ENCODE results near the gene BPHL.

DNA sequence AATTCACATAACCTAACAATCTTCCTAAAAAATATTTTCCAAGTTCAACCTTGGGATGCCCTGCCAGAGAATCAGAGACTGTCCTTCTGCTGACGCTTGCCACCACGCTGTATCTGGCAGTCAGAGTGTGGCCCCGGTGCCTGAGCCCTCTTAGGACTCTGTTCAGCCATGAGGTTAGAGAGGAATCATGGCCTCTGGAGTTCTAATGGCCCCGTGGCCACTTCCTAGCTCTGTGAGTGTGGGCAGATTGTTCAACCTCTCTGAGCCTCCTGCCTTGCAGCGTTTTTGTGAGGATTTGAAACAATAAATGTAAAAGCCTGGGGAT, 2.2 kb downstream of the BPHL start:
- TF ChIP-seq, protein P1, sequence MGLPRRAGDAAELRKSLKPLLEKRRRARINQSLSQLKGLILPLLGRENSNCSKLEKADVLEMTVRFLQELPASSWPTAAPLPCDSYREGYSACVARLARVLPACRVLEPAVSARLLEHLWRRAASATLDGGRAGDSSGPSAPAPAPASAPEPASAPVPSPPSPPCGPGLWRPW (IDR thresholded peaks at IDR 0.05): no peak
- TF ChIP-seq, protein P2, sequence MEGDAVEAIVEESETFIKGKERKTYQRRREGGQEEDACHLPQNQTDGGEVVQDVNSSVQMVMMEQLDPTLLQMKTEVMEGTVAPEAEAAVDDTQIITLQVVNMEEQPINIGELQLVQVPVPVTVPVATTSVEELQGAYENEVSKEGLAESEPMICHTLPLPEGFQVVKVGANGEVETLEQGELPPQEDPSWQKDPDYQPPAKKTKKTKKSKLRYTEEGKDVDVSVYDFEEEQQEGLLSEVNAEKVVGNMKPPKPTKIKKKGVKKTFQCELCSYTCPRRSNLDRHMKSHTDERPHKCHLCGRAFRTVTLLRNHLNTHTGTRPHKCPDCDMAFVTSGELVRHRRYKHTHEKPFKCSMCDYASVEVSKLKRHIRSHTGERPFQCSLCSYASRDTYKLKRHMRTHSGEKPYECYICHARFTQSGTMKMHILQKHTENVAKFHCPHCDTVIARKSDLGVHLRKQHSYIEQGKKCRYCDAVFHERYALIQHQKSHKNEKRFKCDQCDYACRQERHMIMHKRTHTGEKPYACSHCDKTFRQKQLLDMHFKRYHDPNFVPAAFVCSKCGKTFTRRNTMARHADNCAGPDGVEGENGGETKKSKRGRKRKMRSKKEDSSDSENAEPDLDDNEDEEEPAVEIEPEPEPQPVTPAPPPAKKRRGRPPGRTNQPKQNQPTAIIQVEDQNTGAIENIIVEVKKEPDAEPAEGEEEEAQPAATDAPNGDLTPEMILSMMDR (IDR thresholded peaks at IDR 0.05): no peak
- TF ChIP-seq MAZ (IDR thresholded peaks at IDR 0.05; ENCODE audit: borderline replicate concordance, low read depth, low read length): no peak
- no peak for TF ChIP-seq TP53 (CRISPR knock-in tag; IDR thresholded peaks at IDR 0.05)
- TF ChIP-seq RFX5 (IDR thresholded peaks at IDR 0.05): no peak
- TF ChIP-seq POLR2A (IDR thresholded peaks at IDR 0.05; ENCODE audit: low read length): no peak
- TF ChIP-seq RCOR1 (IDR thresholded peaks at IDR 0.05; ENCODE audit: low read depth, low read length): no peak
- TF ChIP-seq MYC (IDR thresholded peaks at IDR 0.05; ENCODE audit: borderline replicate concordance, low read length): no peak
- no peak for TF ChIP-seq JUNB (IDR thresholded peaks at IDR 0.05)
- no peak for TF ChIP-seq JUN (IDR thresholded peaks at IDR 0.05)
- no peak for TF ChIP-seq MAFK (IDR thresholded peaks at IDR 0.05; ENCODE audit: partially characterized antibody)
- TF ChIP-seq CEBPB (IDR thresholded peaks at IDR 0.05): no peak

Data from A549 (cell line).